HG02973 (cell line): ENCODE data around the gene NUP160.
"Not testable (repeated sequence)": the region's sequence is repeated elsewhere in the genome, so short reads cannot be mapped to it uniquely, and the experiment has no call there.

Source experiments
- ATAC-seq: cut with Tn5 transposase; IDR thresholded peaks from one replicate; pipeline ENCODE4 v1.9.1; 2021; ENCODE audit warnings: moderate library complexity; ENCODE audit not compliant: unreplicated experiment

Gene NUP160

DNA sequence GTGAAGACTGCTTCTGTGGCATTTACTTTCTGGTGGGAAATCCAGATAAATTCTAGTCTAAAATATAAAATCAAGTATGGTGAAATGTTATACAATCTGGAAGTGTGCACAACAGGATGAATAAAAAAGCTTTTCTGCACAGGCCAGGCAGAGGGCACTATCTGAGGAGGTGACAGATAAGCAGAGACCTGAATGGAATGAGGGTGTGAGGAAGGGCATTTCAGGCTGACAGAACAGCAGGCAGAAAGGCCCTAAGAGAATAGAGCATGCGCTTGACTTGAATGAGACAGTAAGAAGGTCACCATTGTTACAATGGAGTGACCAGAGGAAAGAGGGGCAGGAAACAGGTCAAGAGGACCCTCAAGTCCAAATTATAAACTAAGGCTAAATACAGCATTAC lies 47.4 kb downstream of the NUP160 start:
- no peak for ATAC-seq

GRCh38 chr11:47797633-47798032 lies 50.5 kb downstream of the NUP160 start:
- no peak for ATAC-seq

DNA sequence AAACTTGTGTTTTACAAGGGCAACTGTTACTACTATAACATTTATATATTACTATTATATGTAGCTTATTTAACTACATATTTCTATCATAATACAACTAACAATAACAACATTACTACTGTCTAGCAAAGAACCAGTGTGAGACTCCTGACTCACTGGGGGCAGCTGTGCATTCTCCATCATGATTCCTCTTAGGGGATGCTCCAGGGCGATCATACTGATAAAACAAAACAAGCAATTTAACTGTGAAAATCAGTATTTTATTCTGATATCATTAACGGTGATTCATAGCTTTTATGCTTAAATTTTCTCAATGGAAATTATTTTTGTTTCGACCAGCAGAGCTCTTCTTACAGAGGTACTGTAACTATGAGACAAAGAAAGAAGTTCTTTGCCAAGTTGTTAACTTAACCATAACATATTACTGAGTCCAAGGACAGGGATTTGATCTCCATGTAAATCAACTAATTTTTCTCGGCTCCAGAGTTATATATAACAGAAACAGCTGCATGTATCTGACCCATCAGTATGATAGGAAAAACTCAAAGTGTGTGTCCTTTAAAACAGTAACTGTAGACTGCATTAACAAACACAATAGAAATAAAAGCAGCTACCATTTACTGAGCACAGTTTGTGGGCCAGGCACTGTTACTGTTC lies 56.2 kb downstream of the NUP160 start:
- no peak for ATAC-seq

DNA sequence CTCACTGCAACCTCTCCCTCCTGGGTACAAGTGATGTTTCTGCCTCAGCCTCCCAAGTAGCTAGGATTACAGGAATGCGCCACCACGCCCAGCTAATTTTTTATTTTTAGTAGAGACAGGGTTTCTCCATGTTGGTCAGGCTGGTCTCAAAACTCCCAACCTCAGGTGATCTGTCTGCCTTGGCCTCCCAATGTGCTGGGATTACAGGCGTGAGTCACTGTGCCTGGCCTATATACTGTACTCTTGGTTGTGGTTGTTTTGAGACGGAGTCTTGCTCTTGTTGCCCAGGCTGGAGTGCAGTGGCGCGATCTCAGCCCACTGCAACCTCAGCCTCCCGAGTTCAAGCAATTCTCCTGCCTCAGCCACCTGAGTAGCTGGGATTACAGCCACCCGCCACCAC lies 58.1 kb downstream of the NUP160 start:
- ATAC-seq = not testable (repeated sequence)

- ATAC-seq = no peak
These were observed 60.0 kb downstream of the NUP160 start for GRCh38 chr11:47788181-47788580.

DNA sequence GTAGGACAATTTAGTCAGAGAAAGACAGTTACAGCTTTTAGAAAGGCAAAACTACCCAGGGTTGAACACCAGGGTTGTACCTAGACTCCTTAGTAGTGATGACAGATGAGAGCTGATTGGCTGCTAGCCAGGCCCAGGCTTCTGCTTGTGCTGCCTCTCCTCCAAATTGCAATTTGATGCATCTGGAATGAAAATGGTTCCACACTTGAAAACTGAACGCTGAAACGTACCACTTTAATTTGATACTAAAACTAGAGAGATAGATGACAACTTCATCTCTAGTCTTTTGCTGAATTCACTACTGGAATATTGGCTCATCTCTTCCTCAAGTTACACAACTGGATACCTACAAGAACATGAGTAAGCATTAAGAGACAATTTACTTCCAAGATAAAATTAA lies 61.8 kb downstream of the NUP160 start:
- ATAC-seq = no peak

DNA sequence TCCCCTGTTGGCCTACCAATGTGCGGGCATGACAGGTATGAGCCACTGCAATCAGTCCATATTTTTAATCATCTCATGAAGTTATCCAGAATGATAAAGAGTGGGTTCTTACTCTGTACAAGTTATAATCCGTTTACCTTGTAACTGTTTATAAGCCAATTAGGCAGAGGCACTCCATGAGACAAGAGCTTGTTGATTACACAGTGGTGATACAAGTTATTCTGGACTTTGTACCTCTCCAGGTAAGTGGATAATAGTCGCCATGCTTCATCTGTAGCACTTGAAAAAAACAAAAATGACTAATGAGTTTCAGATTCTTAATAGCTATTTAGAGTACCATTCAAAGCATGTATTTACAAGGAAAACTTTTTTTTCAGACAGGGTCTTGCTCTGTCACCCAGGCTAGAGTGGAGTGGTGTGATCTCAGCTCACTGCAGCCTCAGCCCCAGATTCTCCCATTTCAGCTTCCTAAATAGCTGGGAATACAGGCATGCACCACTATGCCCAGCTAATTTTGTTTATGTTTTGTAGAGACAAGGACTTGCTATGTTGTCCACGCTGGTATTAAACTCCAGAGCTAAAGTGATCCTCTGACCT lies 63.3 kb downstream of the NUP160 start:
- no peak for ATAC-seq

DNA sequence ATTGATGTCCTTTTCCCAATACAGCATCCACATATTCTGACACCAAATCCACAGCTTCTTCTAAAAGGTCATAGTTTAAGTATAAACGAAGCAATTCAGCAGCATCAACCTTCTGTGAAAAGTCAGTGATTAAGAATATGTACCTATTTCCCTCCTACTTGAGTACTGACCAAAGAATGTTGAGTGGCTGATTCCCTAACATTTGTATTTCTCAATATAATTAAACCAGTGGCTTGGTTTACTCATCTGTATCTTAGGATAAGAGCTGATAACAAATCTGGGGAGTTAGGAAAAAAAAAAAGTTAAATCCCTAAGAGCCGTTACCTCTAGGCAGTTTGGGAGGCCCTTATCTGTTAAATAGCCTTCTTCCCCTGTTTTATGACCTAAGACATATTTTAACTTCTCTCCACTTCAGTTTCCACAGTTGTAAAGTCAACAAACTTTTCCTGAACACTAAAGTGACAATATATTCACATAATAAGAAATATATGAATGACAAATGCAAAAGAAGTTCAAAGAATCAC lies 65.0 kb downstream of the NUP160 start:
- ATAC-seq = no peak

DNA sequence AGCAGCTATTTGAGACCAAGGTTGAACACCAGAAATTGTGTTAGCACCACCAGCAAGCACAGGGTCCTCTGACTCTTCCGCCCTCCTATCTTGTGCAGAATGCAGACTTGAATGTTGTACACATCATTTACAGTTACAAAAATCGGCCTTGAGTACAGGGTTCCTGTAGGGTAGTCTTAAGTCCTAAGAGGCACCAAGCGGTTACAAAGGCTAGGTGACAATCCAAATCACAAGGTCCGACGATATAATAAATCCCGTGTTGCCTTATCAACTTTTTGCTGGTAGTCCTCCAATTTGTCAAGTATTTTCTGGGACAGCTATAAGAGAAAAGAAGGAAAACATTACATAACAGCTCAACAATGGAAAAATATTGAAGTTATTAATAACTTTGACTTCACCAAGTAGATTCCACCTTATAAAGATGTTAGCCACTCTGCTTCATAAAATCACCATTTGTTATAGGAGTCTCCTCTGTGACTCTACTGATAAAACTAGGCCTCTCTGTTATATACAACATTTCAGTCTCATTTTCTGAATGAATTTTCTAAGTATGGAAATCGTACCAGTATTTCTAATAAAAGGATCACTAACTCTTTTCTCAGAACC lies 69.2 kb downstream of the NUP160 start:
- ATAC-seq = no peak

GRCh38 chr11:47775240-47775869 lies 72.8 kb downstream of the NUP160 start:
- no peak for ATAC-seq

- ATAC-seq = no peak
These were observed 74.3 kb downstream of the NUP160 start for GRCh38 chr11:47773882-47774281.

- not testable (repeated sequence) for ATAC-seq
These were observed 78.6 kb downstream of the NUP160 start for GRCh38 chr11:47769556-47769955.

DNA sequence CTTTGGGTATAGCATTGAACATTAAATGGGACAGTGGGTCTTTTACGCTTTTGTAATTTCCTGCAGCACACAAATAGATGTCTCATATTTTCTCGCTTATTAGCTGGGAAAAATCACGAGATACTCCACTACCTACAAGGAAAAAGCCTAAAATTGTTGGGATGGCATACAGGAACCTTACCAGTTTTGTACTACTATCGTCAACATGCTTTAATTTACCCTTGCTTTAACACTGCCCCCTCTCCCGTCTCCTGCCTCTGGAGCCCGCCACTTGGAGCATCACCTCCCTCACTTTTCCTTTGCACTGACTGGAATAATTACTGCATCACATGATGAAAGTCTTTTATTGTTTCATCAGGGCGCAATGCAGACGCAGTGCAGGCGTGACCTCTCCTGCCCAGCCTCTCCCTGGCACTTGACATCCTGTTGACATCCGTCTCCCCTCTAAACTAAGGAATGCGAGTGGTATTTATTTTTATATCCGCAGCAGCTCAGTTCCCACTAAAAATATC lies 80.0 kb downstream of the NUP160 start:
- ATAC-seq = no peak

DNA sequence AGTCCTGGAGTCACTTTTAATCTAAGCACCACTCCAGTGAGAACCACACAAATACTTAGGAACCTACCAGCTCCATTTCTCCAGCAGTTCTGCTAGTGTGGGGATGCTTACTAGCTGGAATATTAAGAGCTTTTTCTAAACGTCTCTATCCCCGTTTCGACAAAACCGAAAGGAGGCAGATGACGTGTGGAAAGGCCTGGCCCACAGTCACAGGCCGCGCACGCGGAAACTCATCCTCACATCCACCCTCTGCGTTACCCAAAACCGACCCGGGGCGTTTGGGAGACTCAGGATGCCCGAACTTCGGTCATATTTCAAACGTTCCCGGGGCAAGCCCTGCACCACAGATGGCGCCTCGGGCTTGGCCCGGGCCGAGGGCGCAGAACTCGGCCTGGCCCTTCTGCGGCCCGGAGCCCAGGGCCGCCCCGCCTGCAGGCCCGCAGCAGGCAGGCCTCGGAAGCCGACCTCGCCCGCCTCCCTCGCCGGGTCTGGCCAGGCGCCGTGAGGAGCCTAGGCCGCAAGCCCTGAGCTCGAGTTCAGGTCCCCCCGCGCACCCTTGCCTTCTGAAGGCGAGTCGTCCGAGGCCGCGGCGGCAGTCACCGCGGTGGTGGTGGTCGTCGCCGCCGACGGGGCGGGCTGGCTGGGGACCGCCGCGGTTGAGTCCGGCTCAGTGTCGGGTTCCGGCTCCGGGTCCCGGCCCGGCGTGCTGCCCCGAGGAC lies 81.5 kb downstream of the NUP160 start:
- peak; percentile 36 for ATAC-seq

DNA sequence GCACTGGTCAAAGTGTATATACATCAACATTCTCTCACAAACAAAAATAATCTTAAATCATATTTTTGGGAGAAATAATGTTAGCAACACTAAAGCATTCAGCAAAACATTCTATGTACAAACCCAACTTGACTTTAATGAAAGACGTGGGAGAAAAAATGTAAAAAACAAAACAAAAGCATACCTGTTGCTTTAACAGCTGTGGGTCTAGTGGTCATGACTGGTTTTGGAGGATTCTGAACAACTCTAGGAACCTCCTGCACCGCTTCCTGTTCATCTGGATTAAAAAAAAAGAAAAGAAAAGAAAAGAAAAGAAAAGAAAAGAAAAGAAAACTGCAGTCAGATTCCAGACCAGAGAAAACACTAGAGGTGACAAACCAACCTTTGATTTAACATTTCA lies 83.1 kb downstream of the NUP160 start:
- no peak for ATAC-seq

DNA sequence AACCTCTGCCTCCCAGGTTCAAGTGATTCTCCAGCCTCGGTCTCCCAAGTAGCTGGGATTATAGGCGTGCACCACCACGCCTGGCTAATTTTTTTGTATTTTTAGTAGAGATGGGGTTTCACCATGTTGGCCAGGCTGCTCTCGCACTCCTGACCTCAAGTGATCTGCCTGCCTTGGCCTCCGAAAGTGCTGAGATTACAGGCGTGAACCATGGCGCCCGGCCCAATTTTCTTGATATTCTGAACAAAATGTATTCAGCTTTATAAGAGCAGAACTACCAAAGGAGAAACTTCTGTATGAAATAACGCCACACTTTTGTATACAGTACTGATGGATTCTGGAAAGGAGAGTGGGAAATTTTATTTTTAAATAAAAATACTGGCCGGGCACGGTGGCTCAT lies 88.9 kb downstream of the NUP160 start:
- ATAC-seq = not testable (repeated sequence)

DNA sequence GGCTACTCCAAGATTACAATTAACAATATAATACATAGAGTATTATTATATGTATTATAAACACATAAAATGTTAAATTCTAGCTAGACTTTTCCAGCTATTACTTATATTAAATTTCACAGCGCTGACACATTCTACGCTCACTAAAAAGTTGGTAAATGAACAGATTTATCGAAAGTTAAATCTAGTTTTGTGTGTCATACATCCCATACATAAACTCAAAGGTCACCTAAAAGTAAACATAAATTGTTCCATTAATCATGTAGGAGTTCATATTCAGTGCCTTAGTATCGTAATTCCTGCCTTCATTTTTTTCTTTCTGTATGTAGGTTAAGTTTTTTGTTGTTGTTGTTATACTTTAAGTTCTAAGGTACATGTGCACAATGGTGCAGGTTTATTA lies 91.9 kb downstream of the NUP160 start:
- ATAC-seq = no peak

GRCh38 chr11:47750725-47751124 lies 97.4 kb downstream of the NUP160 start:
- ATAC-seq = no peak

- not testable (repeated sequence) for ATAC-seq
These were observed 105.7 kb downstream of the NUP160 start for GRCh38 chr11:47742494-47742893.

- not testable (repeated sequence) for ATAC-seq
These were observed 110.3 kb downstream of the NUP160 start for GRCh38 chr11:47737817-47738216.

DNA sequence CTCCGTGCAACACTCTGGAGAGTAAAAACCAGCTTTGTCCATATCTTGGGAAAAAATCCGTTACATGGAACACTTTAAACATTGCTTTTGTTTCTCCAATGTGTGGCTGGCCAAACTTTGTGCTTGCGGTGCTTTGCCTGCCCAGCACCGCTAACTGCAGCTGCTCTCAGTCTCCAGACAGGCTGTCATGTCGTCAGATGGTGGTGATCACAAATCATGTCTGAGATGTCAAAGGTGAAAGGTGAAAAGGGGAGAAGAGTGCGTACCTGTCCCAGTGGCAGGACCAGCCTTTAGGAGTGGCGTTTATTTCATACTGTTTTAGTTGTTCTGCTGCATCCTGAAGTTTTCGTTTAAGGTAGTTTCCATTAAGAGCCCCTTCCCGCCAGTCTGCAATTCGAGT lies 115.9 kb downstream of the NUP160 start:
- ATAC-seq = no peak
